SJSA1 (cell line): Measurements from ENCODE around the gene PLEKHG2. TPM values are rescaled to one million over a fixed set of nuclear protein-coding genes. Genes with fewer than 3 reads are reported as not detected.
"Not testable (repeated sequence)": the region's sequence is repeated elsewhere in the genome, so short reads cannot be mapped to it uniquely, and the experiment has no call there.

Experiments used
- DNase-seq, 2 experiments: peaks; one replicate each; pipeline ENCODE4 v3.0.0-alpha.2; 2015 to 2020; ENCODE audit warnings: low spot score in 2 of 2, low read depth in 1 of 2
- H3K27ac ChIP-seq: fragments of 250-450 bp; sonication (Bioruptor Pico); 2 replicates; pipeline ENCODE4 v1.5.1; 2020; ENCODE audit warnings: mild to moderate bottlenecking, moderate library complexity
- H3K27me3 ChIP-seq: fragments of 250-450 bp; sonication (Bioruptor Pico); replicated peaks from 2 replicates; pipeline ENCODE4 v1.5.1; 2020; ENCODE audit warnings: mild to moderate bottlenecking, moderate library complexity
- H3K36me3 ChIP-seq: fragments of 250-450 bp; sonication (Bioruptor Pico); 2 replicates; pipeline ENCODE4 v1.5.1; 2020; ENCODE audit warnings: mild to moderate bottlenecking
- H3K4me1 ChIP-seq: fragments of 250-450 bp; sonication (Bioruptor Pico); replicated peaks from 2 replicates; pipeline ENCODE4 v1.6.1; 2021; ENCODE audit warnings: mild to moderate bottlenecking
- H3K4me3 ChIP-seq: fragments of 250-450 bp; sonication (Bioruptor Pico); 2 replicates; pipeline ENCODE4 v1.5.1; 2020; ENCODE audit warnings: mild to moderate bottlenecking
- H3K9me3 ChIP-seq: fragments of 250-450 bp; sonication (Bioruptor Pico); replicated peaks from 2 replicates; pipeline ENCODE4 v1.5.1; 2020; ENCODE audit warnings: mild to moderate bottlenecking
- total RNA-seq: library from RNA; depleted of rRNA; stranded (reverse); fragments of >200 nt; shearing (Covaris generic); gene quantifications from 2 replicates; pipeline ENCODE4 v1.2.3, GENCODE V29; 2014; rRNA removed

The PLEKHG2 gene
- total RNA-seq, result 8.6 and 17.9 TPM in 2 replicates

- Histone ChIP-seq H3K9me3 (no peaks in the 10 kb centered on the region), H3K4me1 (peaks cover 50% of the 10 kb centered on the region), H3K27ac (peak within 1 kb of the TSS; percentile 80), H3K36me3 (peaks cover 54% of the 10 kb centered on the region), H3K27me3 (no peaks in the 10 kb centered on the region), H3K4me3 (peak within 1 kb of the TSS; percentile 68)
- DNase-seq, result peak; percentile 99 to 100
These were observed at the start of gene PLEKHG2 for GRCh38 chr19:39412100-39412866. Gene PLEKHG2, plus strand, starts transcription at chr19:39412669. Its CDS starts 1,418 bp downstream, at chr19:39414087.

GRCh38 chr19:39362682-39363657, 49.5 kb upstream of the PLEKHG2 start:
- Histone ChIP-seq H3K4me3 (no peak overlapping the region), H3K27ac (no peak overlapping the region), H3K27me3 (no peaks in the 10 kb centered on the region), H3K4me1 (peaks cover 9% of the 10 kb centered on the region), H3K36me3 (peaks cover 71% of the 10 kb centered on the region), H3K9me3 (no peaks in the 10 kb centered on the region; the same call in 1 of the 2 replicates)
- DNase-seq, result no peak

- Histone ChIP-seq H3K4me3 (no peak overlapping the region), H3K4me1 (peaks cover 9% of the 10 kb centered on the region), H3K36me3 (peaks cover 73% of the 10 kb centered on the region), H3K9me3 (no peaks in the 10 kb centered on the region; the same call in 1 of the 2 replicates), H3K27me3 (no peaks in the 10 kb centered on the region), H3K27ac (no peak overlapping the region)
- DNase-seq, result no peak
These were observed 48.5 kb upstream of the PLEKHG2 start for GRCh38 chr19:39363901-39364457.

- Histone ChIP-seq H3K27me3 (no peaks in the 10 kb centered on the region), H3K4me1 (peaks cover 9% of the 10 kb centered on the region), H3K4me3 (no peak overlapping the region), H3K27ac (no peak overlapping the region), H3K36me3 (peaks cover 76% of the 10 kb centered on the region), H3K9me3 (no peaks in the 10 kb centered on the region; the same call in 1 of the 2 replicates)
- DNase-seq, result no peak
These were observed 46.9 kb upstream of the PLEKHG2 start for GRCh38 chr19:39365531-39365930.

- no peaks in the 10 kb centered on the region; the same call in 1 of the 2 replicates for H3K9me3 ChIP-seq
- DNase-seq, result no peak
- no peak overlapping the region for H3K4me3 ChIP-seq
- no peaks in the 10 kb centered on the region for H3K27me3 ChIP-seq
- peaks cover 72% of the 10 kb centered on the region for H3K36me3 ChIP-seq
- no peak overlapping the region for H3K27ac ChIP-seq
- H3K4me1 ChIP-seq, result peaks cover 11% of the 10 kb centered on the region
These were observed 43.3 kb upstream of the PLEKHG2 start for GRCh38 chr19:39369200-39369599.

- H3K27me3 ChIP-seq, result no peaks in the 10 kb centered on the region
- peaks cover 76% of the 10 kb centered on the region for H3K36me3 ChIP-seq
- no peak overlapping the region for H3K27ac ChIP-seq
- no peaks in the 10 kb centered on the region; the same call in 1 of the 2 replicates for H3K9me3 ChIP-seq
- no peak overlapping the region for H3K4me3 ChIP-seq
- peaks cover 11% of the 10 kb centered on the region for H3K4me1 ChIP-seq
- no peak for DNase-seq
These were observed 41.7 kb upstream of the PLEKHG2 start for GRCh38 chr19:39370735-39371134.

GRCh38 chr19:39372047-39372802, 40.2 kb upstream of the PLEKHG2 start:
- no peak for DNase-seq
- Histone ChIP-seq H3K9me3 (no peaks in the 10 kb centered on the region), H3K36me3 (peaks cover 83% of the 10 kb centered on the region), H3K27ac (peak overlapping the region; percentile 48; the same call in 1 of the 2 replicates), H3K4me1 (peaks cover 11% of the 10 kb centered on the region), H3K4me3 (no peak overlapping the region), H3K27me3 (no peaks in the 10 kb centered on the region)

- peaks cover 89% of the 10 kb centered on the region for H3K36me3 ChIP-seq
- no peaks in the 10 kb centered on the region for H3K27me3 ChIP-seq
- no peak overlapping the region for H3K4me3 ChIP-seq
- peak overlapping the region; percentile 48; the same call in 1 of the 2 replicates for H3K27ac ChIP-seq
- H3K4me1 ChIP-seq, result peaks cover 11% of the 10 kb centered on the region
- DNase-seq, result no peak
- H3K9me3 ChIP-seq, result no peaks in the 10 kb centered on the region
These were observed 39.5 kb upstream of the PLEKHG2 start for GRCh38 chr19:39372941-39373340.

GRCh38 chr19:39375929-39376328, 36.5 kb upstream of the PLEKHG2 start:
- no peak overlapping the region for H3K4me3 ChIP-seq
- H3K27ac ChIP-seq, result no peak overlapping the region
- no peaks in the 10 kb centered on the region for H3K27me3 ChIP-seq
- peaks cover 11% of the 10 kb centered on the region for H3K4me1 ChIP-seq
- no peaks in the 10 kb centered on the region for H3K9me3 ChIP-seq
- peaks cover 89% of the 10 kb centered on the region for H3K36me3 ChIP-seq
- DNase-seq, result no peak

GRCh38 chr19:39377373-39378362, 34.8 kb upstream of the PLEKHG2 start:
- no peak for DNase-seq
- Histone ChIP-seq H3K4me1 (peaks cover 4% of the 10 kb centered on the region), H3K4me3 (no peak overlapping the region), H3K9me3 (no peaks in the 10 kb centered on the region), H3K27ac (no peak overlapping the region), H3K36me3 (peaks cover 92% of the 10 kb centered on the region), H3K27me3 (no peaks in the 10 kb centered on the region)

GRCh38 chr19:39379366-39379765, 33.1 kb upstream of the PLEKHG2 start:
- peaks cover 94% of the 10 kb centered on the region for H3K36me3 ChIP-seq
- DNase-seq, H3K27ac ChIP-seq, H3K4me3 ChIP-seq, H3K27me3 ChIP-seq, H3K9me3 ChIP-seq, H3K4me1 ChIP-seq: not testable (repeated sequence)

- Histone ChIP-seq H3K36me3 (peaks cover 93% of the 10 kb centered on the region), H3K4me1 (no peaks in the 10 kb centered on the region), H3K9me3 (no peaks in the 10 kb centered on the region), H3K27me3 (no peaks in the 10 kb centered on the region), H3K4me3 (no peak overlapping the region), H3K27ac (no peak overlapping the region)
- no peak for DNase-seq
These were observed 32.5 kb upstream of the PLEKHG2 start for GRCh38 chr19:39379865-39380396.
